Measurements from ENCODE around the gene DDX17. TPM values are rescaled to one million over a fixed set of nuclear protein-coding genes. Genes with fewer than 3 reads are reported as not detected.

DDX17 gene
- total RNA-seq, 1 experiment from 2014 or later: 399 TPM

- TF ChIP-seq PRRX2 (CRISPR knock-in tag; IDR thresholded peaks at IDR 0.05) (0 out of 2 replicates have a peak, but pooled peaks have one; percentile 71), ZNF425 (CRISPR knock-in tag; conservative IDR thresholded peaks at IDR 0.05) (0 out of 2 replicates have a peak, but pooled peaks have one; percentile 30), ZNF281 (CRISPR knock-in tag; IDR thresholded peaks at IDR 0.05) (no peak), ZNF512 (CRISPR knock-in tag; IDR thresholded peaks at IDR 0.05; ENCODE audit: borderline replicate concordance) (no peak)
Observed at GRCh38 chr22:38482662-38483308, 23.3 kb downstream of the DDX17 start (continued).

- Mint-ChIP-seq H3K9me3 (no peaks in the 10 kb centered on the region), H3K4me3 (no peak overlapping the region), H3K27me3 (ENCODE audit: low read depth) (no peaks in the 10 kb centered on the region), H3K36me3 (peaks cover 56% of the 10 kb centered on the region), H3K4me1 (0 out of 2 replicates have a peak, but pooled peaks cover 4% of the 10 kb centered on the region), H3K27ac (peak overlapping the region; percentile 50; the same call in 1 of the 2 replicates)
- no peak for TF ChIP-seq SMAD4 (CRISPR knock-in tag; IDR thresholded peaks at IDR 0.05)
- peak; percentile 81 for TF ChIP-seq EMX1 (CRISPR knock-in tag; IDR thresholded peaks at IDR 0.05)
- peak; percentile 49; the same call in 1 of the 2 replicates for TF ChIP-seq AR (CRISPR knock-in tag; IDR thresholded peaks at IDR 0.05)
- TF ChIP-seq GABPB1 (CRISPR knock-in tag; IDR thresholded peaks at IDR 0.05): no peak
- no peak for TF ChIP-seq ZNF512 (CRISPR knock-in tag; IDR thresholded peaks at IDR 0.05; ENCODE audit: borderline replicate concordance)
- no peak for TF ChIP-seq MAX (CRISPR knock-in tag; IDR thresholded peaks at IDR 0.05)
- no peak for TF ChIP-seq ESRRA (CRISPR knock-in tag; IDR thresholded peaks at IDR 0.05; ENCODE audit: borderline replicate concordance)
- no peak for TF ChIP-seq USF2 (CRISPR knock-in tag; IDR thresholded peaks at IDR 0.05)
- TF ChIP-seq FOXP4 (CRISPR knock-in tag; IDR thresholded peaks at IDR 0.05): no peak
- TF ChIP-seq ZBTB43 (CRISPR knock-in tag; IDR thresholded peaks at IDR 0.05): no peak
- no peak; the same call in 1 of the 2 replicates for TF ChIP-seq ERG (CRISPR knock-in tag; IDR thresholded peaks at IDR 0.05)
- CTCF ChIA-PET: no interaction called here
- no peak for DNase-seq (ENCODE audit: low spot score)
- peak; percentile 15; the same call in 1 of the 2 replicates for ATAC-seq
- POLR2A ChIA-PET: interaction anchor here (0.6 to 1.7 kb wide), 2 partner anchors 8 to 17 kb away, joined by 3 to 6 read pairs; no protein-coding TSS in a partner anchor
Observed at GRCh38 chr22:38481871-38482332, 24.2 kb downstream of the DDX17 start.

Data from WTC11 (cell line).